T-helper 22 cell (primary cell): ENCODE results near the gene ODC1.
A peak's percentile ranks its signal among the peaks of the same experiment; 100 is the strongest.
"Not testable (repeated sequence)": the region's sequence is repeated elsewhere in the genome, so short reads cannot be mapped to it uniquely, and the experiment has no call there.

Experiments
- DNase-seq: peaks from one replicate; pipeline ENCODE4 v3.0.0-alpha.2; 2020; ENCODE audit warnings: low read depth

ODC1 gene

DNA sequence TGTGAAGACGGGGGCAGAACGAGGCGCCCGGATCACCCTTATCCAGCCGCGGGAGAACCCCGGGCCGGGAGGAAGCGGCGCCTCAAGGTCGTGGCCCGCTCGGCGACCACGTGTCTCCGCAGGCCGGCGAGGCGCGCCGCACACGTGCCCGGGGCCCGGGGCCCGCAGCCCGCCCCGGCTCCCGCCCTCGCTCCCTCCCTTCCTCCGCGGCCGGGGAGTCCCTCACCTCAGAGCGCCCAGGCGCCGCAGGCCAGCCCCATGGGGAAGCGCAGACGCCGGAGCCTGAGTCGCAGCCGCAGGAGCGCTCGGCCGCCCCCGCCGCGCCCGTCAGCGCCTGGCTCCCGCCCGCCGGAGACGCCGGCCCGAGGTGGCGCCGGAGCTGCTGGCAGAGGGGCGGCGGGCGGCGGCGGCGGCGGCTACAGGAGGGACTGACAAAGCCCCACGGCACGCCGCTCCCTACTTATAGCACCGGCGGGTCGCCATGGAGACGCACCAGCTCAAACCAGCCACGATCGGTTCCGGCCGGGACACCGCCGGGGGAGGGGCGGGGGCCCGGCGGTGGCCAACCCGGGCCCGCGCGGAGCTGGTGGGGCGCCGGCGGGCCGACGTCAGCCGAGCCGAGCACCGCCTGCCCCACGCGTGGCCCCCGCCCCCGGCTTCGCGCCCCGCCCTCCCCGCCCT lies at the start of gene ODC1:
TSS of gene ODC1 (minus strand) at position 433 of the 681 bp plus-strand sequence. CDS start 3,295 bp downstream, outside the sequence.
- peak; percentile 97 for DNase-seq

DNA sequence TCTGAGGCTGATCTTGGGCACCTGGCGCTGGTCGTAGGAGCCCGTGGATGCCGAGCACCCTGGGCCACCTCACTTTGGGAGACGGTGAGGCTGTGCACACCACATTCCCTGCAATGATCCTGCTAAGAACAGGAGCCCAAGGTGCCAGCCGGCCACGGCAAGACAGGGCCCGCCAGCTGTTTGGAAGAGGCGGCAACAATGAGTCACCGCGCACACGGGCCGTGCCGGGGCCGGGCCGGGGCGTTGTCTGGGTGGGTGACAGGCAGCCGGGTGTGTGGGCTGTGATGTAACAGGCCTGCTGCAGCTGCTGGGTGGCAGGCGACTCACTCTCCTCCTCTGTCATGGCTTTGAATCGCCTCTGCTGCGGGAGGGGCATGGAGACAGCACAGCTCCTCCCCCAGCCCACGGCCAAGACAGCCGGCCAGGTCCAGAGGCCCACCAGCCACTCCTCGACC lies 49.7 kb upstream of the ODC1 start:
- peak; percentile 47 for DNase-seq

DNA sequence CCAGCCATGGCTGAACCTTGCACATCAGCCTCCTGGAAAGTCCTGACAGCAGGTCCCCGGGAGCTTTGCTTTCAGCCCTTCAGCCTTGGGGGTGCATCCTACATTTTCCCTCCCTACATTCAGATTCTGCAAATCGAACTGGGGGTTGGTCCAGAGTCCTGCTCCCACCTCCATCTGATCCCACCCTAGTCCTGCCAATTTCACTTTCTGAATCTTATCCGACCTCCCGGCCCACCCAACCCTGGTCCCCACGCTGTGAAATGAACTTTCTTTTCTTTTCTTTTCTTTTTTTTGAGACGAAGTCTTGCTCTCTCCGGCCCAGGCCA lies 47.8 kb upstream of the ODC1 start:
- DNase-seq, result no peak

DNA sequence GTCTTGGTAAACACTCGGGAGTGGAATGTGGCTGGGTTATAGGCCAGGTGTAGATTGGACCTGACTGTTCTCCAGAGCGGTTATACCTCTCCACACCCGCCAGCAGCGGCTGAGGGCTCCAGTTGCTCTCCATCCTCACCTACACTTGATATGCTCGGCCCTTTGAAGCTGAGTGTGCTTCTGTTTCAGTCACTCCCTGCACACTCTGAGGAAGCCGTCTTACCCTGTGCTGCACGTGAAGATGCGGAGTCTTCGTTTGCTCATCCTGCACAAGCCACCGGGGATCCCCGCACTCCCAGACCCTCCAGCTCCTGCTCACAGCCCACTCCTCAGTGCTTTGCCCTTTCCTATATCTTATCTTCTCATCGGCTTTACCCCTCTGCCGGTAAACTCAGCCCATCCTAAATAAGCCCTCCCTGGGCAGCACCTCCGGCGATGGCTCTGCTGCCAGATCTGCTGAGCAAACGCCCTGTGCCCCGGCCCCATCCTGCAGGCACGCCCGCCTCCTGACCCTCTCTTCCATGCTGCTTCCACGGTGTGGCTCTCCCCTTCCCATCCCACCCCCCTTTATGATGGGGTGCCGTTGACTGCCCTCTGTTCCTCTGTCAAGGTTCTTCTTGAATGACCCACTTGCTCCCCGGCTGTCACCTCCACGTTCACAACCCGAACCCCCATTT lies 47.3 kb upstream of the ODC1 start:
- no peak for DNase-seq

DNA sequence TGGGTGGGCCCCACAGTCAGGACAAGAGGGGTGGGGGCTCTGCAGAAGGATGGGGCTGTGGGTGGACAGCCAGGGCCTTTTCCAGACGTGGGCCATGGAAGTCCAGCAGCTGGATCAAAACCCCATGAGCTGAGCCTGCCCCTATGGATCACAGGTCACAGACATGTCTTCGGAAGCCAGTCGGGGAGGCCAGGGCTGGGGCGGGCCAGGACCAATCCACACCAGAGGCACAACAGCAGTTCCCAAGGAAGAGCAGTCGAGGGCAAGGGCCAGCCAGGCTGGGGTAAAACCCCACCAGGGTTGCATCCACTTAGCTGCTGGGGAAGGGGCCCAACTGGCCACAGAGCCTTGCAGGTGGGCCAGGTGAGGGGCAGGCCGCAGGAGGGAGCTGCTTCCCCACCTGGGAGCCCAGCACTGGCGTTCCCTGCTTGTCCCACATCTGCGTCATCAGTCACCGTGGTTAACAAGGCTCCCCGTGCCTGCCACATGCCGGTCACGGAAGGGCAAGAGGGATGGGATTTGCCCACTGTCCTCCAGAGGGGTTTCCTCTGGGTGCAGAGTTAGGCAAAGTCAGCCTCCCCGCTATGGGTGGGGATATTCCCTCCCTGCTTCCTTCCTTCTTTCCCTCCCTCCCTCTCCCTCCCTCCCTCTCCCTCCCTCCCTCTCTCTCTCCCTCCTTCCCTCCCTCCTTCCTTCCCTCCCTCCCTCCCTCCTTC lies 46.4 kb upstream of the ODC1 start:
- no peak for DNase-seq

DNA sequence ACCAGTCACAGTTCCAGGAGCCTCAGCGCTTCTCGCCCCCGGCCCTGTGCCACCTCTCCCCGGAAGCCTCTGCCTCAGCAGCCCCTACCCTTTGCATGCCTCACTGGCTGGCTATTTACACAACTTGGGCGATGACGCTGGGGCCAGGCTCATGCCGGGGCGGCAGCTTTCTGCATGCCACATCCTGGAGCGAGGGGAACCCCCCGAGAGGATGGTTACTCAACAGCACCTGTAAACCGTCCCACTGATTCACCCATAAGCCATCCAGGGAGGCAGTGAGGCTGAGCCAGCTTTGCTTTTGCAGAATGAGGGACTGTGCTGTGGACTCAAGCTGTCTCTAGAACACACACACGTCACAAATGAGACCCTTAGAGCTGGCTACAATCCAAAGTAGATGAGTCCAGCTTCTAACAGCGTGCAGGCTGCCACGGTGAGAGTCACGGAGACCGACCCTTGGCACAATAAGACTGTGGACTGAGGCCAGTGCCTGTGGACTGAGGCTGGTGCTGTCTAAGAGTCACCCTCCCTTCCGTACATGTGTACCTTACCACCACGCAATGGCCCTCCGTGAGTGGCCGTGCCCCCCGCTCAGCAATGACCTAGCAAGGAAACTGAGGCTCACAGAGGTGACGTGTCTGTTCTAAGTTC lies 45.6 kb upstream of the ODC1 start:
- DNase-seq, result peak; percentile 80

DNA sequence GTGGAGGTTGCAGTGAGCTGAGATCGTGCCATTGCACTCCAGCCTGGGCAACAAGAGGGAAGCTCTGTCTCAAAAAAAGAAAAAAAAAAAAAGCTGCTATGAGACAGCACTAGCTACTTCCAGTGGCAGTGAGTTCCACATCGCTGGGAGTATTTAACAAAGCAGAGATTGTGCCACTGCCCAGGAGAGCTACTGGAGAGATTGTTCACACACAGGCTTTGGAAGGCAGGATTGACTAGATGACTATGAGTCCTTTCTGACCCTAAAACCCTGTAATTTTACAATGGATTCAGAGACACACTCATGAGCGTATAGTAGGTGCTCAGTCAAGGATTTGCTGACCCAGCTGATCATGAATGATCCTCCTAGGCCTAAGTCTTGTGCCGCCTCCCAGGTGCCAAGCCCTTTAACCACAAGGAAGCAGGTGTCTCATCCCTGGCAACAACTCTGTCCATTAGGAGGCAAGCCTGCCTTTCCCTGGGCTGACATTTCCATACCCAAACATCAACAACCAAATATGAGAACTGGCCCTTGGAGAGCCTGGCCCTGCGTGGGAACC lies 45.0 kb upstream of the ODC1 start:
- no peak for DNase-seq

DNA sequence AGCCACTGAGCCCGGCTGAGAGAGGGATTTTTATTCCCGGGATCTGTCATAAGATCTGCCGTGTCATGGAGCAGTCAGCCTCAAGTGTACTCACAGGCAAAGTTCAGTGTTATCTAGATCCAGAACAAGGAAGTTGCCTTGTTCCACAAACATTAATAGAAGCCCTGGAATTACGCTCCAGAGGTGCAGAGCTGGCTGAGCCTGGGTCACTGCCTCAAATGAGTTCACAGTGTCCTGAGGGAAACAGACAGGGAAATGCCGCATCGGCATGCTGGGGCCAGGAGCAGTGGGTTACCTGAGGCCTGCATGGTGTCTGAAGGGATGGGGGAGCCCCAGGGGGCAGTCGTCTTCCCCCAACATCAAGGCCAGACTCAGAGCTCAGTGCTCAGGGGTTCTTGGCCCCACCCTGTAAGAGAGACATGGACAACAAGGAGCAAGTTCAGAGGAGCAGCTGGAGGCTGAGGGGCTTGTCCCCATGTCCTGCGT lies 42.7 kb upstream of the ODC1 start:
- no peak for DNase-seq

DNA sequence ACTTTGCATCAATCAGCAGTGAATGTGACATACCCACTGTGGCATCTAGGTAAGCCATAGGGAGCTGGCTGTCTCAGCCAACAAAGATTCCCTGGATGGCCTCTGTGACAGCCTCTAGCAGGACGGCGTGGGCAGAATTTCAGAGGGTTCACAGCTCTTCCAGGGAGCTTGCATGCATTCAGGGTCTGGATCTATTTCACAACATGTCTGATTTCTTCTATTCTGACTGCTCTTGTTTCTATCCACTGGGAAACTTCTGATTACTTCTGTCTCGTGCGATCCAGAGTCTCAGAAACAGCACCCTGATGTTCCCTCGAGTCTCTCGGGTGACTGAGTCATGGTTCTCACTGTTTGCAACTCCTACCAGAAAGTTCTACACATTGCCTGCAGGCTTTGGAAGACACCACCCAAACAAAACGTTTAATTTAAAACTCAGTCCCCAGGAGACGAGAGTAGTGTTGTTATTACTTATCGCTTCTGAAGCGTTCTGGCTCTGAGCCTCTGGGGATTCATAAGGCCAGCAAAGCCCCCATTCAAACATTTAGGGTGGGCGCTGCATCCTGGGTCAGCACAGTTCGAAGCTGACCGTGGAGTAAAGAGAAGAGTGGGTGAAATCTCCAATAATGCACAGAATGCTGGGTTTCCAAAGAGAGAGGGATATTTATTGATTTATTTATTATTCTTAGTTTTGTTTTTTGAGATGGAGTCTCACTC lies 41.9 kb upstream of the ODC1 start:
- DNase-seq, result no peak

DNA sequence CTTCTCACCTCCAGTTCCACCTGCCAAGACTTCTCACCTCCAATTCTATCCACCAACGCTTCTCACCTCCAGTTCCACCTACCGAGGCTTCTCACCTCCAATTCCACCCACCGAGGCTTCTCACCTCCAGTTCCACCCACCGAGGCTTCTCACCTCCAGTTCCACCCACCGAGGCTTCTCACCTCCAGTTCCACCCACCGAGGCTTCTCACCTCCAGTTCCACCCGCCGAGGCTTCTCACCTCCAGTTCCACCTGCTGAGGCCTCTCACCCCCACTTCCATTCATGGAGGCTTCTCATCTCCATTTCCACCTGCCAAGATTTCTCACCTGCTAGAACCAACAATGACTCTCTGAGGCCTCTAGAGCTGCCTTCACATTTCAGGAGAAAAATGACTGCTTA lies 40.0 kb upstream of the ODC1 start:
- DNase-seq, result not testable (repeated sequence)

DNA sequence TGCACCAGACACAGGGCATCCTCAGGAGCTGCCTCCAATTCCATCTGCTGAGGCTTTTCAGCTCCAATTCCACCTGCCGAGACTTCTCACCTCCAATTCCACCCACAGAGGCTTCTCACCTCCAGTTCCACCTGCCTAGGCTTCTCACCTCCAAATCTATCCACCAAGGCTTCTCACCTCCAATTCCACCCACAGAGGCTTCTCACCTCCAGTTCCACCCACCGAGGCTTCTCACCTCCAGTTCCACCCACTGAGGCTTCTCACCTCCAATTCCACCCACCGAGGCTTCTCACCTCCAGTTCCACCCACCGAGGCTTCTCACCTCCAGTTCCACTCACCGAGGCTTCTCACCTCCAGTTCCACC lies 39.6 kb upstream of the ODC1 start:
- DNase-seq, result not testable (repeated sequence)

DNA sequence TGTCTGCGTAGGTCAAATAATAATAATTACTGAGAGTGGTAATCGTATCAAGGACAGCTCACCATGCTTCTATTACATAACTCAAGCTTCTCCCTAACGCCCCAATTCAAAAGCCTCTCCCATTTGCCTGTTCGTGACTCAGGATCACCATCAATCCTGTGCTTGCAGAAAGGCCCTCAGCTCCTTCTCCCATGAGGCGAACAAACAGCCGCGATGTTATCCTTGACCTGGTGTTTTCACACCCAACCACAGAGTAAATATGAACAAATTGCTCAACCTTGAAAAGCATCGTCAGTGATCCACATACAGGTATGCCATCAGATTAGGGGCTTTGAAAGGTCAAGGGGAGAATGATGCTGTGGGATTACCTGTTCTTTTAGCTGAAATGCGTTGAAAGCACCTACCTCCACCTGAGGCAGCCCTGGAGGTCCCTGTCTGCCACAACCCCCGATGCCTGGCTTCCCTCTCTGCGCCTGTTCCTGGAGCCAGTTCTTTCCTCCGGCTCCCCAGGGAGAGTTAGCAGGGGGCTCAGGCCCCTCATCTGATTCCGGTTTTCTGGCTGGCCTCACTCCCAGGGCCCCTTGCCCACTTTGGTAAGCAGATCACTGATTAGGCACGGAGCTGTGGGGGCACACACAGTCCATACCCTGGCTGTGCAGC lies 39.1 kb upstream of the ODC1 start:
- no peak for DNase-seq

DNA sequence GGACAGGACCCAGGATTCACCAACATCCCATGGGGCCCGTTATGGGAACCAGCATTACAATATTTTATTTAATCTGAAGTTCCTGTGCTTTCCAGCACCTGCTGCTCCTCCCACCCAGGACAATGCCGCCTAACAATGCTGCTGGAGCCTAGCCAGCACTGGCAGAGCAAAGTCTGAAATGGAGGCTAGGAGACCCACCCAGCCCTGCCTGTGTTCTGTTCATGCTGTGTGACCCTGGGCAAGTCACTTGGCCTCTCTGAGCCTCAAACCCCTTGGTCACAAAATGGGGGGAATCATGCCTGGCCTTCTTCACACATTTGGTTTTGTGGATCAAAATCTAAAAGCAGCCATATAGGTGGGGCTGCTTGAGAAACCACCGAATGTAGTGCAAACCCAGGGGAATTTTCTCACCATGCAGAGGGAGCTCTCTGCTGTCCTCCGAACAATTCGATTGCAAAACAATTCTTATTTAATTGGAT lies 38.5 kb upstream of the ODC1 start:
- DNase-seq, result no peak

DNA sequence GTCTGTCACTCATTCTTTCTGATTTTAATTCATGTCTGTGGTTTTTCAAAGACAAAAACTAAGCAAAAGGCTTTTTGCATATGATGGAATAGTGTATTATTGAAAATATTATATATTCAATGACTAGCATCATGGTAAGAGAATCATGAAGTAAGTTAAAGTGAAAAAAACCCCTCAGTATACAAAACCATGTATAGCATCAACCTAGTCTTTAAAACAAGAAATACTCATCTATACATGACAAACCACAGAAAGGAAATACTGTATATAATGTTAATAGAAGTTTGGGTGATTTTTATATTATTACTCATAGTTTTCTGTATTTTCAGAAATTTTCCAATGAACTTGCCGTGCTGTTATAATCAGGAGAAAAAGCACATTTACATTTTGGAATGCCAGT lies 38.0 kb upstream of the ODC1 start:
- no peak for DNase-seq

DNA sequence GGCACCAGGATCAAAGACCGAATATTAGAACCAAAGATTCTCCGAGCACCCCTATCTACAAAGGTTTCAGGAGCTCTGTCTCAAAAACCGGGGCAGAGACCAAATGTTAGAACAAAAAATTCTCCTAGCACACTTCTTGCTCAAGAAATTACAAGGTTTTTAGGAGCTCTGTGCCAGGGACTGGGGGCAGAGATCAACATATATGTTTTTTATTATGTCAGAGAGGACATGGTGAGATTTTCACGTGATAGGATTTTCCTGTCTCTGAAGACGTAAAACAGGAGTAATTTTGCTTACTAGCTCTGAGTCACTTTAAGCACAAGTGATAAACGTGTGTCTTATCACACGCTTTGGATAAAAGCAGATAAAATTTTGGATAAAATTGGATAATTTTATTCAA lies 34.8 kb upstream of the ODC1 start:
- no peak for DNase-seq

DNA sequence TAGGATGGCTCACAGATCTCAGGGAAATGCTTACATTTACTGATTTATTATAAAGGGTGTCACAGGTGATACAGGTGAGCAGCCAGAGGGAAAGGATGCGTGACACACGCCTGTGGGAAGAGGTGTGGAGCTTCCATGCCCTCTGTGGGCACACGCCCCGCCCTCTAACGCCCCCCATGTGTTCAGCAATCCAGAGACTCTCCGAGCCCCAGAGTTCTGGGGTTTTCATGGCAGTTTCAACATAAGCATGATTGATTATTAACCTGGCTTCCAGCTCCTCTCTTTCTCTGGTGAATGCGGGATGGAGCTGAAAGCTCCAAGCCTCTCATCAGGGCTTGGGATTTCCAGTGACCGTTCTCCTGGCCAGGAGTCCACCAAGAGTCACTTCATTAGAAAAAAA lies 34.3 kb upstream of the ODC1 start:
- DNase-seq, result no peak

DNA sequence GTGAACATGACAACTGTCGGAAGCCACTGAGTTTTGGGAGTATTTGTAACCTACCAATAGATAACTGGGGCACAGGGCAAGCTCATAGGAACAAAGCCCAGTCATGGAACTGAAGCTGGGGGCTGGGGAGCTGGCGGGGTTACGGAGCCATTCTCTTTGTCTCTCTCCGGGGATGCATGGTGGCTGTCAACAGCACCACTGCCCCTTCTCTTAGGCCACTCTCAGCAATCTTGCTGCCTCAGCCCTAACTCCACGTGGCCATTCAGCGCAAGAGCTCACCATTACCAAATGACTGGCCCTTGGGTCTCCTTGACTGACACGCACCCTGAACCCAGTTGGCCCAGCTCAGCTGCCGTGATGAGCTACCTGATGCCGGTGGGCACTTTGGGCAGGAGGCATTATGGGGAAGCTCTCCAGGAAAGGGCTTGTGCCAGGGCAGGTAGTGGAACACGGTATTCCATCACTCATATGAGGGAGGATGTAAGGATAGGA lies 33.6 kb upstream of the ODC1 start:
- DNase-seq, result no peak

DNA sequence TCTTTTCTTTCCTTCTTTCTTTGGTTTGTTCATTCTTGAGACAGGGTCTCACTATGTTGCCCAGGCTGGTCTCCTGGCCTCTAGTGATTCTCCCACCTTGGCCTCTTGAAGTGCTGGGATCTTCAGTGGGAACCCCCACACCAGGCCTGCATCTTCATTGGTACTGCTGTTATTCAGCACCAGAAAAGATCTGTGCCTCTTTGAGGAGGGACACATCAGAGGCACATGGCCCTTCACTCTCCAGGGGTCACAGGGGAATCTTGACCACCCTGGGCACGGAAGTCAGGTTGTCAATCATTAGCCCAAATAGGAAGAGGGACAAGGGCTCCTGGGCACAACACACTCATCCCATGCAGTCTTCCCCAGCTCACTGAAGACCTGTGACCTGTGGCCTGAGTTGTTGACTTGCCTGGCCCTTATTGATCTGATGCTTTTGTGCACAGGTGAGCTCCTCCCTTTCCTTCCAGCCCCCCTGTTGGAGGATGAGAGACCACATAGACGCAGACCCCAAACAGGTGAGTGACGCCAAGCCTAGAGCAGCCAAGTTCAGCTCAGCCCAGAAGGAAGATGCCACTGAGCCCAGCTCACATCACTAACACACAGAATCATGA lies 33.0 kb upstream of the ODC1 start:
- DNase-seq, result no peak

DNA sequence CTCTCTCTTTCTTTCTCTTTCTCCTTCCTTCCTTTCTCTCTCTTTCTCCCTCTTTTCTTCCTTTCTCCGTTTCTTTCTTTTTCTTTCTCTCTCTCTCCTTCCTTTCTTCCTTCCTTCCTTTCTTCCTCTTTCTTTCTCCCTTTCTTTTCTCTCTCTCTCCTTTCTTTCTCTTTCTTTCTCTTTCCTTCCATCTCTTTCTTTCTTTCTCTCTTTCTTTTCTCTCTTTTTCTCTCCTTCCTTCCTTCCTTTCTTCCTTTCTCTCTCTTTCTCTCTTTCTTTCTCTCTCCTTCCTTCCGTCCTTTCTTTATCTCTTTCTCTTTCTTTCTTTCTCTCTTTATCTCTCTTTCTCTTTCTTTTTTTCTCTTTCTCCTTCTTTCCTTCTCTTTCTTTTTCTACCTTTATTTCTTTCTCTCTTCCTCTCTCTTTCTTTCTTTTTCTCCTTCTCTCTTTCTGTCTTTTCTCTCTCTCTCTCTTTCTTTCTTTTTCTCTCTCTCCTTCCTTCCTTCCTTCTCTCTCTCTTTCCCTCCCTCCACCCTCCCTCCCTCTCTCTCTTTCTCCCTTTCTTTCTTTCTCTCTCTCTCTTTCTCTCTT lies 32.3 kb upstream of the ODC1 start:
- DNase-seq, result no peak

DNA sequence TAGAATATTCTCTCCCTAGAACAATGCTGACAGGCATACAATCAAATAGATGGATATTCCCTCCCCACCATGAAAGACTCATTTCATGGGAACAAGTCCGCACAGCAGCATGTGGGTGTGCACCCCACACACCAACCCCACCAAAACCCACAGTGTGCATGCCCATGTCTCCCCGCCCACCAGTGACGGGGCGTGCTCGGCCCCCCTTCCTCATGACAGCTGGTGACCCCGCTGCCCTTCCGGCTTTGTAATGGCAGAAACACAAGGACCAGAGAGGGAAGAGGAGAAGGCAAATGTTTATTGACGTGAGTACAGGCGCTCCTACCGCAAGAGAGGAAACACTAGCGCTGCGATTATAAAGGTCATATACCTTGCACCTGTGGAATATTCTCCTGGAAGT lies 30.8 kb upstream of the ODC1 start:
- no peak for DNase-seq
